OCI-LY1 (cell line): Measurements from ENCODE around the gene S100A9.

Experiments used
- H2AFZ ChIP-seq: fragments of 200-600 bp; sonication (generic), shearing (Covaris generic); 2 replicates; pipeline ENCODE4 v1.6.0; 2014; ENCODE audit warnings: antibody characterized with exemption, mild to moderate bottlenecking, low read length
- H3F3A ChIP-seq: fragments of 200-600 bp; sonication (generic), shearing (Covaris generic); 2 replicates; pipeline ENCODE4 v1.6.0; 2014; ENCODE audit warnings: mild to moderate bottlenecking, antibody characterized with exemption, low read length, moderate library complexity; ENCODE audit not compliant: insufficient read depth
- H3K27ac ChIP-seq: fragments of 200-600 bp; sonication (generic); 2 replicates; pipeline ENCODE4 v1.5.1; 2014; ENCODE audit warnings: low read length, mixed run types, mild to moderate bottlenecking, low read depth; ENCODE audit not compliant: poor library complexity, severe bottlenecking
- H3K27me3 ChIP-seq: fragments of 200-600 bp; sonication (generic); 2 replicates; pipeline ENCODE4 v1.6.0; 2014; ENCODE audit warnings: antibody characterized with exemption, mild to moderate bottlenecking, low read length, moderate library complexity; ENCODE audit not compliant: insufficient read depth
- H3K36me3 ChIP-seq: fragments of 200-600 bp; sonication (generic); 2 replicates; pipeline ENCODE4 v1.6.1; 2014; ENCODE audit warnings: mild to moderate bottlenecking, antibody characterized with exemption, low read length, moderate library complexity, mixed read lengths; ENCODE audit not compliant: insufficient read depth
- H3K4me1 ChIP-seq: fragments of 200-600 bp; sonication (generic); 2 replicates; pipeline ENCODE4 v1.5.1; 2014; ENCODE audit warnings: mild to moderate bottlenecking, low read length, moderate library complexity; ENCODE audit not compliant: insufficient read depth, severe bottlenecking
- H3K4me2 ChIP-seq: fragments of 200-600 bp; sonication (generic), shearing (Covaris generic); 2 replicates; pipeline ENCODE4 v1.6.1; 2014; ENCODE audit warnings: low read length
- H3K4me3 ChIP-seq: fragments of 200-600 bp; sonication (generic); 2 replicates; pipeline ENCODE4 v1.5.1; 2014; ENCODE audit warnings: low read length, low read depth, mild to moderate bottlenecking, mixed read lengths; ENCODE audit not compliant: poor library complexity, severe bottlenecking
- H3K79me2 ChIP-seq: fragments of 200-600 bp; shearing (Covaris generic); 2 replicates; pipeline ENCODE4 v1.6.1; 2016; ENCODE audit warnings: mixed run types, low read length, mixed read lengths; ENCODE audit not compliant: insufficient read depth
- H3K9ac ChIP-seq: fragments of 200-600 bp; sonication (generic), shearing (Covaris generic); 2 replicates; pipeline ENCODE4 v1.6.1; 2014; ENCODE audit warnings: mild to moderate bottlenecking, low read length, mixed read lengths
- H3K9me2 ChIP-seq: fragments of 200-600 bp; sonication (generic), shearing (Covaris generic); 2 replicates; pipeline ENCODE4 v1.6.1; 2014; ENCODE audit warnings: low read depth, mild to moderate bottlenecking, low read length, mixed read lengths
- H3K9me3 ChIP-seq: fragments of 200-600 bp; shearing (Covaris generic); 2 replicates; pipeline ENCODE4 v1.6.1; 2014; ENCODE audit warnings: low read length, mixed read lengths
- H4K20me1 ChIP-seq: fragments of 200-600 bp; sonication (generic), shearing (Covaris generic); 2 replicates; pipeline ENCODE4 v1.6.0; 2016; ENCODE audit warnings: mild to moderate bottlenecking, low read length; ENCODE audit not compliant: insufficient read depth
- EZH2 ChIP-seq: fragments of 200-600 bp; sonication (generic), shearing (Covaris generic); IDR thresholded peaks from 2 replicates; pipeline ENCODE4 v1.8.0; 2017; ENCODE audit warnings: borderline replicate concordance, mixed run types, mild to moderate bottlenecking, antibody characterized with exemption, low read length, moderate library complexity, mixed read lengths
- TF ChIP-seq, protein P1 (sequence below): fragments of 200-600 bp; sonication (generic), shearing (Covaris generic); IDR thresholded peaks from 2 replicates; pipeline ENCODE4 v1.5.1; 2017; ENCODE audit warnings: mild to moderate bottlenecking, antibody characterized with exemption, low read length, moderate library complexity, mixed read lengths

The S100A9 gene

DNA sequence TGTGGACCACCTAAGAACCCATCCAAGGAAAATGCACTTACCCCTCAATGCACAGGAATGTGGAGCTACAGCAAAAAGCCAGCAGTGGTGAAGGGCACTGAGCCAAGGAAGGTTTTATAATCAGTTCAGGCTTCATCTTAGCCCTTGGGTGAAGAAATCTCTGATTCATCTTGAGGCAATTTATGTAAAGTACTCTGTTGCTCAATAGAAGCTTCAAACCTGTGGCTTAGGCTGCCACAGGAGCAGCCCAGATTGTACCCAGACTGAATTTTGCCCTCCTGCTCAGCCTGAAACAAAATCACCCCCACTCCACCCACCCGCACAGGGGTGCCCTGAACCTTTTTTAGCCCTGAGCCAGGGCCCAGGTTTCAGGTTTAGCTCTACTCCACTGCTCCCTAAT, 17.9 kb downstream of the S100A9 start, which contains the start of gene S100A12:
S100A12 (minus strand) TSS at position 111 of the 400 bp plus-strand sequence. CDS start 1,029 bp downstream, outside the sequence.
- H4K20me1 ChIP-seq: no peaks in the 10 kb centered on the region
- no peak within 1 kb of the TSS for H3K4me2 ChIP-seq
- H2AFZ ChIP-seq: no peak within 1 kb of the TSS
- H3K27me3 ChIP-seq: no peaks in the 10 kb centered on the region
- no peak within 1 kb of the TSS for H3K4me3 ChIP-seq
- H3K9me3 ChIP-seq: no peaks in the 10 kb centered on the region
- no peaks in the 10 kb centered on the region for H3F3A ChIP-seq
- H3K4me1 ChIP-seq: no peaks in the 10 kb centered on the region
- H3K9me2 ChIP-seq: no peaks in the 10 kb centered on the region
- no peak within 1 kb of the TSS for H3K27ac ChIP-seq
- H3K9ac ChIP-seq: no peak within 1 kb of the TSS
- no peaks in the 10 kb centered on the region for H3K79me2 ChIP-seq
- no peaks in the 10 kb centered on the region for H3K36me3 ChIP-seq
- no peak for TF ChIP-seq EZH2
- TF ChIP-seq, protein P1, sequence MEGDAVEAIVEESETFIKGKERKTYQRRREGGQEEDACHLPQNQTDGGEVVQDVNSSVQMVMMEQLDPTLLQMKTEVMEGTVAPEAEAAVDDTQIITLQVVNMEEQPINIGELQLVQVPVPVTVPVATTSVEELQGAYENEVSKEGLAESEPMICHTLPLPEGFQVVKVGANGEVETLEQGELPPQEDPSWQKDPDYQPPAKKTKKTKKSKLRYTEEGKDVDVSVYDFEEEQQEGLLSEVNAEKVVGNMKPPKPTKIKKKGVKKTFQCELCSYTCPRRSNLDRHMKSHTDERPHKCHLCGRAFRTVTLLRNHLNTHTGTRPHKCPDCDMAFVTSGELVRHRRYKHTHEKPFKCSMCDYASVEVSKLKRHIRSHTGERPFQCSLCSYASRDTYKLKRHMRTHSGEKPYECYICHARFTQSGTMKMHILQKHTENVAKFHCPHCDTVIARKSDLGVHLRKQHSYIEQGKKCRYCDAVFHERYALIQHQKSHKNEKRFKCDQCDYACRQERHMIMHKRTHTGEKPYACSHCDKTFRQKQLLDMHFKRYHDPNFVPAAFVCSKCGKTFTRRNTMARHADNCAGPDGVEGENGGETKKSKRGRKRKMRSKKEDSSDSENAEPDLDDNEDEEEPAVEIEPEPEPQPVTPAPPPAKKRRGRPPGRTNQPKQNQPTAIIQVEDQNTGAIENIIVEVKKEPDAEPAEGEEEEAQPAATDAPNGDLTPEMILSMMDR: no peak

DNA sequence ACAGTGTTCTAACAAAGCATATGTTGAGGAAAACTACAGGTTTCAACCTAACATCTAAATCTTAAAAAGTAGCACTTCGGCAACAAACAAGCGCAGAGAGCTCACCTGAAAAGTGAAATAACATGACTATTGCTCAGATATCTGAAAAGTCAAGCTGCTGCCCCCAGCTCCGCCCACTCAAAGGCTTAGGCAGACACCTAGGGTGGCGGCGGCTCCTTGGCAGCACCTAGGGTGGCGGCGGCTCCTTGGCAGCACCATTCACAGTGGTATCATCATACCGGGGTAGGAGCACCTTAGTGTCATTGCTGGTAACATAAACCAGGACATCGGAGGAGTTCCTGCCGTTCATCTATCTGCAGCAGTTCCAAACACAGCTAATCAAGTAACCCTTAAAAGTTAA, 21.9 kb downstream of the S100A9 start:
- Histone ChIP-seq H3K36me3 (no peaks in the 10 kb centered on the region), H3K27ac (no peak overlapping the region), H4K20me1 (no peaks in the 10 kb centered on the region), H3K79me2 (no peaks in the 10 kb centered on the region), H3K9me2 (no peaks in the 10 kb centered on the region), H3K27me3 (no peaks in the 10 kb centered on the region), H3K9me3 (no peaks in the 10 kb centered on the region), H3K9ac (no peak overlapping the region), H3K4me2 (no peak overlapping the region), H3K4me1 (no peaks in the 10 kb centered on the region), H3F3A (no peaks in the 10 kb centered on the region), H3K4me3 (no peak overlapping the region), H2AFZ (no peak overlapping the region)
- TF ChIP-seq EZH2: no peak
- TF ChIP-seq, protein P1: no peak

DNA sequence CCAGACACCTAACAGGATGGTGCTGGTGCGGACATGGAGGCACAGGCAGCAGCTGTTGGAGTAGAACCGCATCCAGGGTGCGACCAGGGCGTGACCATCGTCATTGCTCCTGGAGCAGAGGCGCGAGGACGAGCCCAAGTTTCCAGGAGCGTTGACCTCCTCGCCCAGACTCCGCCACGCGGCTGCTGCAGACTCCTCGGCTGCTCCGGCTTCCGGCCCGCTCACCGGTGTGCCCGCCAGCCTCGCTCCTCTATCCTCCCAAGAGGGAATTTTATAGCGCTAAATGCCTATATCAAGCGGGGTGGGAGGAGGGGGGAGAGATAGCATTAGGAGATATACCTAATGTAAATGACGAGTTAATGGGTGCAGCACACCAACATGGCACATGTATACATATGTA, 23.1 kb downstream of the S100A9 start:
- no peaks in the 10 kb centered on the region for H3K27me3 ChIP-seq
- no peaks in the 10 kb centered on the region for H3F3A ChIP-seq
- TF ChIP-seq, protein P1: no peak
- no peak for TF ChIP-seq EZH2

More for the DNA sequence above, 23.1 kb downstream of the S100A9 start:
- Histone ChIP-seq H3K36me3 (no peaks in the 10 kb centered on the region), H3K4me3 (no peak overlapping the region), H4K20me1 (no peaks in the 10 kb centered on the region), H3K9me3 (no peaks in the 10 kb centered on the region), H3K4me1 (no peaks in the 10 kb centered on the region), H3K27ac (no peak overlapping the region), H2AFZ (no peak overlapping the region), H3K4me2 (no peak overlapping the region), H3K79me2 (no peaks in the 10 kb centered on the region), H3K9ac (no peak overlapping the region), H3K9me2 (no peaks in the 10 kb centered on the region)
